GM21723 (cell line): ENCODE data around the gene SORCS2.

ENCODE experiments used
- ATAC-seq: cut with Tn5 transposase; IDR thresholded peaks from one replicate; pipeline ENCODE4 v1.9.1; 2021; ENCODE audit warnings: mild to moderate bottlenecking, moderate library complexity; ENCODE audit not compliant: unreplicated experiment

The SORCS2 gene

DNA sequence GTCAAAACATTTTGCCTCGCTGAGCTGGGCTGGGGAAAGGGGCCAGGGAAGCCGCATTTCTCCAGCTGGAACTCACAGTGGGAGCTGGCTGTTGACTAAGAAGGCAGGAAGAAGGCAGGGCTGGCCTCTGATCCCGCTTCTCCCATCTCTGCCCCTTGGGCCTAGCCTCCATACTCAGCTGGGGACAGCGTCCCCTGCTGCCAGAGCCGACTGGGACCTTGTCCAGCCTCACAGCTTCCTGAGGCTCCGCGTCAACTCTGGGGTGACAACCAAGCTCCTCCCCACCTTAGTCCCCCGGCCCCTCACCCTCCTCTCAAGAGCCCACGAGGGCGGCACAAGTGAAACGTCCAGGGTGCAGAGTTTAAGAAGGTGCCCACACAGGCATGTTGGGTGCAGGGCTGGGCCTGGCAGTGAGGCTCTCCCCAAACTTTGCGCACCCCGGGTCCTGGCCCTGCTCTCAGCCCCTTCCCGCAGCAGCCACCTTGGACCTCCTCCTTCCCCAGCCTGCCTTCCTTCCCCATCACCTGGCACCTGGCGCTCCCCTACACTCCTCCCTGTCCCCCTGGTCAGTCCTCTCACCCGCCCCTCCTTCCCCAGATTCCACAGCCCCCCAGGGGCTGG is 141.6 kb downstream of the SORCS2 start:
- no peak for ATAC-seq

GRCh38 chr4:7334521-7335275 is 142.4 kb downstream of the SORCS2 start:
- ATAC-seq = no peak

DNA sequence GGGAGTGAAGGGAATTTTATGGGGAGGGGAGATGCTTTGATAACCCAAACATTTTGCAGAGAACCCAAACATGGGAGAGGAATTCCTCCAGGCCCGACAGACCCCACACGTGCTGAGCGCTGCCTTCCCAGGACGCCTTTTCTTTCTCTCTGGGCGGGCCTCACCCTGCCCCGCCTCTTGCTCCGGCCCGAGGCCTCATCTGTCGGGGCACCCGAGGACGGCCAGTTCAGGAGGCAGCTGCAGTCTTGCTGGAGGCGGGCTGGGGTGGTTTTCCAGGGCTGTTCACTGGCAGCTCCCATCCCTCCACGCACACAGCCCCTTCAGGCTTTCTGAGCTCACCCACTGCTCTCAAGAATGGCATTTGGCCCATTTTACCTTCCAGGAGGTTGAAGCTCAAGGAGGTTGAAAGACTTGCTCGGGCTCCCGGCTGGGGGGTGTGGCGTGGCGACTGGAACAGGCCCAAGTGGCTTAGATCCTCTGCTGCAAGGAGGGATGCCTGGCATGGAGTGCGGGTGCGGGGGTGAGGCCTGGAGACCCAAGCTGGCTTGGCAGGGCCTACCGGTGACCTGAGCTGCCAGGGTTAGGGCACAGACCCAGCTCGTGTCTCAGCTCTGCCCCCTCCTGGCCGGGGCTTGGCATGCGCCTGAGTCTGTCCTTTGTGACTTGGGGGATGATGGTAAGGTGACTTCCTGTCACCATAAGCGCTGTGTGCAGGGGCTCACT is 143.2 kb downstream of the SORCS2 start:
- no peak for ATAC-seq

- no peak for ATAC-seq
Observed at GRCh38 chr4:7336067-7336569, 143.8 kb downstream of the SORCS2 start.

DNA sequence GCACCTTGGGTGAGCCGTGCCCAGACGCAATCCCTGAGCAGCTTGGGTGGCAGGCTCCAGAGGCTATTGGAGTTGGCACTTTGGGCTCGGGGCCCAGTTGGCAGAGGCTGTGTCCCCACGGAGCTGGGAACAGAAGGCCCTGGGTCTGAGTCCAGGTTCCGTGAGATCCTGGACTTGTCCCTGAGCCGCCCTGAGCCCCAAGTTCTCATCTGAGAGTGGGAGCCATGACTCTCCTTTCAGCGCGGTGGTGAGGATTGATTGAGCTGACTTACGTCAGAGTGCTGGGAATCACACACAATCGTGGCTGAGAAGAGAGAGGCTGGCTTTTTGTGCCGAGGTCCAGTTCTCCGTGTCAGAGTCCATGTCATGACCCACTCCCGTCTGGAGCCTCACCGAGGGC is 144.4 kb downstream of the SORCS2 start:
- ATAC-seq = no peak

- ATAC-seq = no peak
Observed at GRCh38 chr4:7337196-7338058, 145.1 kb downstream of the SORCS2 start.

- ATAC-seq = no peak
Observed at GRCh38 chr4:7338059-7338452, 145.7 kb downstream of the SORCS2 start.

DNA sequence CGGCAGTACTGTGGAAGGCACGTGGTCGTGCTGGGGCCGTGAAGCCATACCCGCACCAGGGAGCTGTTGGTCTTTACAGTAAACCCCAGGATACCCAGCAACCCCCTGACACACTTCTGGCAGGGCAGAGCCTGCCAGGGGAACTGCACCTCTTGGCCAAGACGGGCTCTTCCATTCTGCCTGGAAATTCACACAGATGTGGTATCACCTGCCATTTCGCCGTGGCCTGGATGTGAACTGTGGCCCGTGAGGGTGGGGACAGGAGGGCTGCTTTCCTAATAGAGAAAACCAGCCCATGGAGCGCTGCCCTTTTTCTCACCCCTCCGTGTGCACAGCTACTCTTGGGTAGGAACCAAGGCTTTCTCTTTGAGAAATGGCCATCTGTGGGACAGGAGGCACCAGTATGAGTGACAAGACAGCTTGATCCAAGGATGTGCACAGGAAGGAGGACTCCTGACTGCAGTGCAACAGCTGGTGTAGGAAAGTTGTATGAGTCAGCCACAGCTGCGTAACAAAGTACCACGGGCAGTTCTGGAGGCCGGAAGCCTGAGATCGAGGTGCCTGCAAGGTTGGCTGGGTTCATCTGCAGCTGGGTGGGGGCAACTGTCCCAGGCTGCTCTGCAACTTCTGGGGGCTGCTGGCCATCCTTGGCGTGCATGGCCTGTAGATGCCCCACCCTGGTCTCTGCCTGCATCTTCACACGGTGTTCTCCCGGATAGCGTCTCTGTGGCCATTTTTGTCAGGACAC is 146.7 kb downstream of the SORCS2 start:
- no peak for ATAC-seq

DNA sequence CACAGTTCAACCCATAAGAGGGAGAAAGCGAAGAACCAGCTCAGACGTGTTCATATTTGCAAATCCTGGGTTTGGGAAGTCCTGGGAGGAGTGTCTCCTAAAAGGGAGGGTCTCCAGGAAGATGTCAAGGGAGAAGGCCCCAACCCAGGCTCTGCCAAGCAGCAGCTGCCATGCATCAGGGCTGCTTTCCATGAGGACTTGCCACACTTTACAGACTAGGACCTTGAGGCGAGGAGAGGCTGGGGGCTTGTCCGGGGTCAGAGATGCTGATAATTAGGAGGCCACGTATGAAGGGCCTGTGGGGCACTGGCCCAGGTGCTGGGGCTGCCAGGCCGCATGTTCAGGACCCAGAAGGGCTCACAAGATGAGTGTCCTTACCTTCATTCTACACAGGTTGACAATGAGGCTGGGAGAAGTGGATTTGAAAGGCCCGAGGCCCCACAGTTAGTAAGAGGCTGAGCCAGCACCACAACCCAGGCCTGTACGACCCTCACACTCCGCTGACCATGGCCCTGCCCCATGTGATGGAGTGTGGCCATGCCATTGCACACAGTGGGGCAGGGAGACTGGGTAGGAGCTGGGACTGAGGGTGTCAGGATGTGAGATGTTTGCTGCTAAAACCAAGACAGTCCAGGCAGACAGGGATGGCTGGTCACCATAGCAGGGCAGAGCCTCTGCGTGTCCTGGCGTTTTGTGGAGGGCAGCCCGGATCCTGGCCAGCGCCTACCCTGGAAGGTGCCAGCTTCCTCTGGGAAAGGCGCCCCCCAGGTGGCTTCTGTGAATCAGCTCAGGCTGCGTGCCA is 147.6 kb downstream of the SORCS2 start:
- no peak for ATAC-seq

DNA sequence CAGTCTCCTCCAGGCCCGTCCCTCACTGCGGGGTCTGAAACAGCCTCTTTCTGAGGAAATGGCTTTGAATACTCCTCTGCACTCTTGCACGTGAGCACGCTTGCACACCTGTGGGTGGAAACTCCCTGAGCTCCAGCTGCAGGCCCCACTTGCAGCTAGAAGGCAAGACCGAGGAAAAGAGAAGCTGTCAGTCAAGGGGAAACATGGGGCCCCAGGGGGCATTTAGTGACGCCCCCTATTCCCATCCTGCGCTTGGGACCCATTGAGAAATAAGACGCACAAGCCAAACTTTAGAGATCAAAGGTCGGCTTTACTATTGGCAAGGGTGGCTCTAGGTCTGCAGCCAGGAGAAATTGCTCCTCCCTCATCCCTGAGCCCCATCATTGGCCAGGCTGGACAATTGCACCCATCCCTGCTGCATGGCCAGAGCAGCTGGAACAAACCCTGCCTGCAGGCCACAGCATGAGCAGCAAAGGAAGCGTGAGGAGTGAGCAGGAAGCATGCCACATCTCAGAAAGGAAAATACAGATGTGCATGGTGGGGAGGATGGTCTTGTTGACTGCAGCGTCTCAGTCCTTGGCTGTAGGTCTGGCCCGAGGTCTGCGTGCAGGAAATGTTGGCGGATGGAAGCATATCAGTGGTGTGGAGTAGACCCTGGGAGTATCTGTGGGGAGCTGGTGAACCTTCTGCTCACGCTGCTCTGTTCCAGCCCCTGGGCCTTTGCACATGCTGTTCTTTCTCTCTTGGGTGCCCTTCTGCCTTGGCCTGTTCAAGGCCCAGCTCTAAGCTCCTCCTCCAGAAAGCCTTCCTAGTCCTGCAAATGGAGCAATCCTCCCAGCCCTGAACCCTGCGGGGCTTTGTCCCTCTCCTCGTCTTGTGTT is 148.5 kb downstream of the SORCS2 start:
- no peak for ATAC-seq

DNA sequence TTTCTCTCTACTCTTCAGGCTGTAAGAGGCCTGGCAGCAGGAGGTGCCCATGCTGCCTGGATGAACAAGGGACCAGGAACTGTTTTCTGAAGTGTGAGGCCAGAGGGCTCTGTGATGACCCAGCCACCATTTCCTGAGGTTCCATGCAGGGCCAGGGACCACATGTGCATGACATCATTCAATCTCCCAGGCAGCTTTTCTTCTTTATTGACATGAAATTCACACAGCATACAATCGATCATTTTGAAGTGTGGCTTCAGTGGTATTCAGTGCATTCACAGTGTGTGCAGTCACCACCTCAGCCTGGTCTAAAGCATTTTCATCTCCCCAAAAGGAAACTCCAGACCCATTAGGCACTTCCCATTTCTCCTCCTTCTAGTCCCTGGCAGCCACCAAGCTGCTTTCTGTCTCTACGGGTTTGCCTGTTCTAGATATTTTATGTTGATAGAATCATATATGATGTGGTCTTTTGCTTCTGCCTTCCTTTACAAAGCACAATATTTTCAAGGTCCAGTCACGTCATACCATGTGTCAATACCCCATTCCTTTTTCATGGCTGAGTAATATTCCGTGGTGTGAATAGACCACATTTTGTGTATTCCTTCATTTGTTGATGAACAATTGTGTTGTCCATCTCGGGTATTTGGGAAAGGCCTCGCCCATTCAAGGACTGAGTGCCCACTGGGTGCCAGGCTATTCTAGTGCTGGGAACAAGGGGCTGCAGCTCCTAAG is 149.3 kb downstream of the SORCS2 start:
- ATAC-seq = no peak

DNA sequence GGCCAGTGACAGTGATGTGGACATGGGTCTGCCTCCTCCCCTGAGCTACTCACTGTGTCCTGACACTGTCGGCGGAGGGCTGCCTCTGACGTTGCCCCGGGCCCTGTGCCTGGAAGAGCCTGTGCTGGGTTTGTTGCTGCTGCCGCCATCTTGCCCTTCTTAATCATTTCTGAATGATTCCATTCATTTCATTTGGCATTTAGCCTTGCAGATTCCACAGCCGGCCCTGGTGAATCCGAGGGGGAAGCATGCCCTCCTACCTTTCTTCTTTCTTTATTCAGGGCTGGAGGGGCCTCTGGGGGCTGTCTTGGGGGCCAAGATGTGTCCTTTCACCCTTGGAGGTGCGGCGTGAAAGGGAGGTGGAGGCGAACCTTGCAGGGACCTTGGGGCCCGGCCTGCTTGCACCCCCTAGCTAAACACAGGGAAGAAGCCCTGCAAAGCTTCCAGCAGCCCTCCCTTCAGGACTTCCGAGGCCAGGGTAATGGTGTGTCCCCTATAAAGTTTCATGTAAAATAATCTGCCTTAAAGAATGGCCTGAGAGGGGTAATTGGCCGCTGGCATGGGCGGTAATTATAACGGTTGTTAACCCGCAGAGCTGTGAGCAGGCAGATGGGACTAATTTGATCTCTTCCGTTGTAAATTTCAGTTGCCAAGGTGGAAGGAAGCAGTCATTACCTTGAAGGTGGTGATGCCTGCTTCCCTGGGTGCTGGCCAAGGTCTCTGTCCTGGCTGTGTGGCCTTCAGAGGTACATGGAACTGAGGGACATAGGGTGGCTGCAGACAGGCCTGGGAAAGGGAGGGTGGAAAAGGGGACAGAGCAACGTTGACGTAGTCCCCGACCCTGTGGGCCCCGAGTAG is 150.1 kb downstream of the SORCS2 start:
- no peak for ATAC-seq

GRCh38 chr4:7343081-7343655 is 150.8 kb downstream of the SORCS2 start:
- no peak for ATAC-seq

DNA sequence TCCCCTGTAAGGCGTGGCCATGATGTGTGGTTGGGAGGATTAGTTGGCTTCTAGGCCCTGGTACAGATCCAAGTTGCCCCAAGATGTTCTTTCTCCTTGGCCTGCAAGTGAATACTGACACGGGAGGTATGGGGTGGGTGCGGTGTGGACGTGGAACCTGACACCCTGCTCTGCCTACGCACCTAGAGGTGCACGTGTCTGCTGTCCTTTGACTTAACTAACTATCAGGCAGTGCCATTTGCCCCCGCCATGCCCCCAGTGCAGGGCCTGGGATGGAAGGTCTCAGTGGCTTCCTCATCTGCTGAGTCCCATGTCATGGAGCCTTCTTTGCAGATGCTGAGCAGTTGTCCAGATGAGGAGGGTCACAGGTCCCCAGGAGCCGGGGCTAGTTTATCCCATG is 151.6 kb downstream of the SORCS2 start:
- ATAC-seq = no peak

GRCh38 chr4:7344636-7345155 is 152.4 kb downstream of the SORCS2 start:
- no peak for ATAC-seq

- no peak for ATAC-seq
Observed at GRCh38 chr4:7347981-7348380, 155.6 kb downstream of the SORCS2 start.
